GM13976 (cell line): ENCODE data around the gene POM121.
"Not testable (repeated sequence)": the region's sequence is repeated elsewhere in the genome, so short reads cannot be mapped to it uniquely, and the experiment has no call there.

ENCODE experiments used
- DNase-seq: peaks from one replicate; pipeline ENCODE4 v3.0.0; 2012; ENCODE audit warnings: low spot score
- in situ Hi-C: fragments of 300-500 bp; cut with MboI; formaldehyde crosslinking; loops from one replicate; pipeline ENCODE4 v1.12.0; 2022; ENCODE audit warnings: low sequenced_read_pairs, mixed read lengths, inconsistent platforms; ENCODE audit not compliant: unreplicated experiment

The POM121 gene

DNA sequence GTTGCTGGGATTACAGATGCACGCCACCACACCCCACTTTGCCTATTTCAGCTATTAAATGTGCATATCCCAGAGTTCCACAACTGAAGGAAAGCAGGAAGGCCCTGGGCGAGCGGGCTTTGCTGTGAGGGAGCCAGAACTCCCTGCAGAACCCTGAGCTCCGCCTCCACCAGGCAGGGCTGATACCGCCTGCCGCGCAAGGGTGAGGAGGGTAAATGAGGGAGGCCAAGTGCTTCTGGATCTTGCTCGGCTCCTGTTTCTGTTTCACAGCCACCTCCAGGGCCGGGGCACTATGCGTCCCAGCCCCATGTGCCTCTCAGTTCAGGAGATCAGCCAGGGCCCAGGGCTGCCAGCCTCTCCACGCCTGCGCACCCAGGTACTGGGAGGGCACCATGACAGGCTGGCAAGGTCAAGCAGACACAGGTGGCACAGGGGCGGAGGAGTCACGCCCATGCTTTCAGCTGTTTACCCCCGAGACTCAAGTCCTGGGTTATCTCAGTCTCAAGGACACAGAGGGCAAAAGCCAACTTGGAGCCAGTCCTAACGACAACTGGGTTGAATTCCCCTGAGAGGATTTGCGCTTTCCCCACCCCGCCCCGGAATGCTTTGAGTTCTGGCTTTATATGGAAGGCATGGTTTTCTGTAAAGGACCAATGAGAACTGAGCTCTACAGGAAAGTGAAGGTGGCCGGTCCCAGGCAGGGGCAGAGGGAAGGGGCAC is 35.9 kb downstream of the POM121 start:
- DNase-seq, in situ Hi-C loops: not testable (repeated sequence)

GRCh38 chr7:72961346-72961650 is 36.4 kb downstream of the POM121 start:
- in situ Hi-C loops = not testable (repeated sequence)

DNA sequence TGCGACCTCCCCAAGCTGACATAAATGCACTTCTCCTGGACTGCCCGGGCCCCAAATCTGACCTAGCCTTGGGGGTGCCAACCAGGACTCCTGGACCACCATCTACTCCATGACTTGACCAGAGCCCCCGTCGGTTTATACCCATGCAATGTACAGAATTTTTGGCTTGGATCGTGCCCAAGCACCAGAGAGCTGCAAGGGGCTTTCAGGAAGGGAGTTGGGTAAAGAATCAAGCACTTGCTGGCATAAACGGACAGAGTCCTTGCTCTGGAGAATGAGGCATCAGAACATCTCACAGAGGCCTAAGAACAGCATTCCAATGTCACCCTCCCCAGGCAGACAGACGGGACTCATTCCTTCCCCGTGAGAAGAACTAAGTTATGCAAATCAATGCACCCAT is 38.2 kb downstream of the POM121 start:
- DNase-seq, in situ Hi-C loops: not testable (repeated sequence)

More at GRCh38 chr7:72961346-72961650, 36.4 kb downstream of the POM121 start:
- DNase-seq = not testable (repeated sequence)

DNA sequence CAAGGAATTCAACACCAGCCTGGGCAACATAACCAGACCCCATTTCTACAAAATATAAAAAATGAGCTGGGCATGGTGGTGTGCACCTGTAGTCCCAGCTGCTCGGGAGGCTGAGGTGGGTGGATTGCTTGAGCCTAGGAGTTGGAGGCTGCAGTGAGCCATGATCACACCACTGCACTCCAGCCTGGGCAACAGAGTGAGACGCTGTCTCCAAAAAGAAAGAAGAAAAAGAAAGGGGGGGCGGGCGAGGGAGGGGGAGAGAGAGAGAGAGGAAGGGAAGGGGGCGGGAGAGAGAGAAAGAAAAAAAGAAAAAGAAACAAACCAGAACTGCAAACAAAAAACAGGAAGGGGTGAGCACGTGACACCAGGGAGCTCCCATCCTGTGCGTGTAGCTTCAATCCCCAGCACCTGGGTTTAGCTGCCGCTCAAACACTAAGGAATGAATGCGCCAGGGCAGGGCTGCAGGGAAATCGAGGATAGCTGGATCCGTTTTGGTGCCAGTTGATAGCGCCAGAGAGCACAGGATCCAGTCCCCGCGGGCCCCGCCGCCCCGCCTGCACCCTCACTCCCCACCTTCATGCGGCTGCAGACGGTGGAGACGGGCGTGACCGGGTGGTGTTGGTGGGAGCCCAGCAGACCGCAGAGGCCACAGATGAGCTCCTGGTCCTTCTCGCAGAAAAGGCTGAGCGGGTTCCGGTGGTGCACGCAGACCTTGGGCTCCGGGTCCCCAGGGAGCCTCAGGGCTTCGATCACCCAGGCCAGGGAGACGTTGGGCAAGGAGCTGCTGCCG is 40.5 kb downstream of the POM121 start:
- in situ Hi-C loops, DNase-seq: not testable (repeated sequence)

DNA sequence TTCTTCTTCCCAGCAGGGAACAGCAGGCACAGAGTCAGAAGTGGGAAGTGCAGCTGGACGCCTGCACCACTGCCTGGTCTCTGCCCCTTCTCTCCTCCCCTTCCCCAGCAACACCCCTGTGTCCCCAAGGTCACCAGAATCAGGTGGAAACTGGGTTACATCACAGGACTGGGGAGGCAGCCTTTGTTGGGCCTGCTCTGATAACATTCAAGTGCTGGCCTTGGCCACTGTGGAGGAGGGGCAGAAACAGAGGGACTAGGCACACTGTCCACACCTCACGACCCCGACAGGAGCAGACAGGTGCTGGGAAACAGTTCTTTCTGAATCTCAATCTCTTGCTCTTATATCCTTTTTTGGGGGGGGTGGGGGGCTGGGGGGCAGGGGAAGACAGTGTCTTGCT is 42.0 kb downstream of the POM121 start:
- DNase-seq, in situ Hi-C loops: not testable (repeated sequence)

DNA sequence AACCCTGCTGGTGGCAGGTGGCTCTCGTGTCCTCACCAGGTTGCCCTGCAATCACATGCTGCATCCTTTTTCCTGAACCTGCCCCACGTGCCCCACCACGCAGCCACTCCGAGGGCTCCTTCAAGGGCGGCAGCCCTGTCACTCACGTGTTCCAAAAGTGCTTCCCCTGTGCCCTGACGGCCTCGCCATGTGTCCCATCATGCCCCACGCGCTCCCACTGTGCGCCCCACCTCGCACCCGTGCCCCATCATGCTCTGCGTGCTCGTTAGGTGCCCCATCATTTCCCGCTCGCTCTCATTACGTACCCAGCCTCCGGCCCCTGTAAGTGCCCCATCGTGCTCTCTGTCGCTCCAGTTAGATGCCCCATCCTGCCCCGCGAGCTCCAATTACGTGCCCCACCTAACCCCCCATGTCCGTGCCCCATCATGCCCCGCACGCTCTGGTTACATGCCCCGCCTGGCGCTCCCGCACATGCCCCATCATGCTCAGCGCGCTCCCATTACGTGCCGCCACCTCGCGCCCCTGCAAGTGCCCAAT is 44.2 kb downstream of the POM121 start, which contains the start of gene TRIM74:
TRIM74 (minus strand) TSS at position 487 of the 537 bp plus-strand sequence. CDS start 3,309 bp downstream, outside the sequence.
- in situ Hi-C loops, DNase-seq: not testable (repeated sequence)

DNA sequence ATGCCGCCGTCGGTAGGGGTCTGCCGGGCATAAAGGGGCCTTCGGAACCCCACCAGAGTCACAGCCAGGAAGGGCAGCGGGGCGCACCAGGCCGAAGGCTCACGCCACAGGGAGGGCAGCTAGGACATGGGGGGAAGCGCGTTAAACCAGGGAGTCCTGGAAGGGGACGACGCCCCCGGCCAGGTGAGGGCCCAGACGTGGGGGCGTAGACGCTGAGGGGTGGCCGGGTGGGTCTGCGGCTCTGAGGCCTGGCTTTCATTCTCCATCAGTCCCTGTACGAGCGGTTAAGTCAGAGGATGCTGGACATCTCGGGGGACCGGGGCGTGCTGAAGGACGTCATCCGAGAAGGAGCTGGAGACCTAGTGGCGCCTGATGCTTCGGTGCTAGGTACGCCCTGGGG is 44.8 kb downstream of the POM121 start:
- DNase-seq, in situ Hi-C loops: not testable (repeated sequence)

- in situ Hi-C loops, DNase-seq: not testable (repeated sequence)
Measured at GRCh38 chr7:72971505-72971904, 46.6 kb downstream of the POM121 start.

GRCh38 chr7:72974781-72975180 is 49.9 kb downstream of the POM121 start:
- DNase-seq, in situ Hi-C loops: not testable (repeated sequence)

DNA sequence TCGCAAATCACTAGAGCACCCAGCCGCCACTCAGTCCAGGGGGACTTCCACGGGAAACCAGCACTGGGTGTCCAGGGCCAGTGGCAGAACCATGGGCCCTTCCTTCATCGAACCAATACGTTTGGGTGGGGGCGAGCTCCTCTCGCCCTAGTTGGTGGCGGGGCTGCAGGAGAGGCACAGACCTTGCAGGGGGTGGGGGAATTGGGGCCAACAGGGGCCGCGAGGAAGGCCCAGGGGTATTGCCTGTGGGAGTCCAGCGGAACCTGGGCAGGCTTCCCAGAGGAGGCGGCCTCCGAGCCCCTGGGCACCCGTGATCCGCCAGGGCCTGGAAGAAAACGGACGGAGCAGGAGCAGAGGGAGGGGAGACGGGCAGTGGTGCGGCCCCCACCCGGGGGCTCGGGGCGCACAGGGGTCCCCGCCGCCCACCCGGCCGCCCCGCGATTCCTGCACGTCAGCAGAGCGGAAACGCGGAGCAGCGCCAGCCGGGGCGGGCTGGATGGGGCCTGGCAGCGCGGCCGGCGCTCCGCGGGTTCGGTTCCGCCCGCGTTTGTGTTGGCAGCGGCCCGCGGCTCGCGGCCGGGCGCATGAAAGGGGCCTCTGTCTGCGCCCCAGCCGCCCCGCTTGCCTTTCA is 50.9 kb downstream of the POM121 start:
- in situ Hi-C loops = not testable (repeated sequence)

GRCh38 chr7:72976434-72976833 is 51.5 kb downstream of the POM121 start:
- DNase-seq, in situ Hi-C loops: not testable (repeated sequence)

More for the DNA sequence above, 50.9 kb downstream of the POM121 start:
- not testable (repeated sequence) for DNase-seq

- DNase-seq, in situ Hi-C loops: not testable (repeated sequence)
Measured at GRCh38 chr7:72980382-72980781, 55.5 kb downstream of the POM121 start.

DNA sequence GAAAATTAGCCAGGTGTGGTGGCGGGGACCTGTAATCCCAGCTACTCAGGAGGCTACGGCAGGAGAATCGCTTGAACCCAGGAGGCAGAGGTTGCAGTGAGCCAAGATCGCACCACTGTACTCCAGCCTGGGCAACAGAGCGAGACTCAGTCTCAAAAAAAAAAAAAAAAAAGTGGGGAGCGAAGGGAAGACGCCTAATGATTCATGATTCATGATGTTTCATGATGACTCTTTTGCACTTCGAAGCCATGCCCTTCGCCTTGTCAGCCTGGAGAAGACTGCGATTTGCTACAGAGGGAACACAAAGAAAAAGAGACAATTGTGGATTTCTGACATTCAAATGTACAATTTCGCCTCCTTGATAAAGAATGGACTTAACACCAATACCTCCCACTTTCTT is 57.2 kb downstream of the POM121 start:
- in situ Hi-C loops, DNase-seq: not testable (repeated sequence)

DNA sequence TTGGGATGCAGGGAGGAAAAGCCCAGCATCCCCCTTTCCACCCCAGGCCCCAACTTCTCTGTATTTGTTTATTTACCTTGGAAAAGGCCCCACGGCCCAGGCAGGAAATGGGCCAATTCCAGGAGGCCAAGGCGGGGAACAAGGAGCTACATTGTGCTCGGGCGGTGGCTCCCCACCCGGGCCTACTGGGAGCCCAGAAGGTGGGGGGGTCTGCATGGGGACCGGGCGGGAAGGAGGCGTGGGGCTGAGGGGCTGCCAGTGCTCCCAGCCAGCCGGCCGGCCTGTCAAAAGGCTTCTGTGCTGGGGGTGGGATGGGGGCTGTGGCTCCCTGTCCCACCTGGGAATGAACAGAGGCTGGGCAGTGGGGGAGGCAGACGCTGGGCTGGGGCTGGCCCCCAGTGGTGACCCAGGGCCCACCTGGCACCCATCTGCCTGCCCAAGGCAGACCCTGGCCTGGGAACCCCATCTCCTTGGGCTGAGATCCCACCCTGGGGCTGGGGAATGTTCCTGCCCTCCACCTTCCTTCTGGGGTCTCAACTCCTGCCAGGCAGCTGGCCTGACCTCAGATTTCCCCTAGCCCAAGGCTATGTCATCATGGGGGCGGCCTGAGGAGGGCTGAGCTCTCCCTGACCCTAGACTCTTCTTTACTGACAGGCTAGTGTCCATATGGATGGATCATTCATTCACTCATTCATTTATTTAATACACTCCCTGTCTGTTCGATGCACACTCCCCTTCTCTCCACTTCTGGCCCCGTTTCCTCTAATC is 65.4 kb downstream of the POM121 start:
- DNase-seq, in situ Hi-C loops: not testable (repeated sequence)

- DNase-seq, in situ Hi-C loops: not testable (repeated sequence)
Measured at GRCh38 chr7:72995484-72995883, 70.6 kb downstream of the POM121 start.

DNA sequence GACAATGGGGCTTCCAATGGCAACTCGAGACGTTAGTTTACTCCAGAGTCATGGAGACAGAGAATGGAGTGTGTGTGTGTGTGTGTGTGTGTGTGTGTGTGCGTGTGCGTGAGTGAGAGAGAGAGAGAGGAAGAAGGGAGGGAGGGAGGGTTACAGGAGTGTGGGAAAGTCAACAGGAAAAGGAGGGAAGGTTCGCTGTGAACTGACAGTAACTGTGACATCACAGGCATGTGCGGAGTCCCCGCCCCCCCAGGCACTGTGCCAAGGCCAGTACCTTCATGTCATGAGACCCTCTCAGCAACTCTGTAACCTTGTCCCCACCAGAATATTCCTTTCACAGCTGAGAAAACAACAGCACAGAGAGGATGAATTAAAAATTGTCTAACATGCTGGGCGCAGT is 72.6 kb downstream of the POM121 start:
- in situ Hi-C loops, DNase-seq: not testable (repeated sequence)

- in situ Hi-C loops, DNase-seq: not testable (repeated sequence)
Measured at GRCh38 chr7:72997887-72998468, 73.1 kb downstream of the POM121 start.
